HPDE6-E6E7 (cell line): ENCODE measurements around the gene SPRY4.
"Not testable (repeated sequence)": the region's sequence is repeated elsewhere in the genome, so short reads cannot be mapped to it uniquely, and the experiment has no call there.

Source experiments
- DNase-seq: peaks from one replicate; pipeline ENCODE4 v3.0.0; 2011; ENCODE audit warnings: missing footprints; ENCODE audit errors: extremely low spot score

The SPRY4 gene

DNA sequence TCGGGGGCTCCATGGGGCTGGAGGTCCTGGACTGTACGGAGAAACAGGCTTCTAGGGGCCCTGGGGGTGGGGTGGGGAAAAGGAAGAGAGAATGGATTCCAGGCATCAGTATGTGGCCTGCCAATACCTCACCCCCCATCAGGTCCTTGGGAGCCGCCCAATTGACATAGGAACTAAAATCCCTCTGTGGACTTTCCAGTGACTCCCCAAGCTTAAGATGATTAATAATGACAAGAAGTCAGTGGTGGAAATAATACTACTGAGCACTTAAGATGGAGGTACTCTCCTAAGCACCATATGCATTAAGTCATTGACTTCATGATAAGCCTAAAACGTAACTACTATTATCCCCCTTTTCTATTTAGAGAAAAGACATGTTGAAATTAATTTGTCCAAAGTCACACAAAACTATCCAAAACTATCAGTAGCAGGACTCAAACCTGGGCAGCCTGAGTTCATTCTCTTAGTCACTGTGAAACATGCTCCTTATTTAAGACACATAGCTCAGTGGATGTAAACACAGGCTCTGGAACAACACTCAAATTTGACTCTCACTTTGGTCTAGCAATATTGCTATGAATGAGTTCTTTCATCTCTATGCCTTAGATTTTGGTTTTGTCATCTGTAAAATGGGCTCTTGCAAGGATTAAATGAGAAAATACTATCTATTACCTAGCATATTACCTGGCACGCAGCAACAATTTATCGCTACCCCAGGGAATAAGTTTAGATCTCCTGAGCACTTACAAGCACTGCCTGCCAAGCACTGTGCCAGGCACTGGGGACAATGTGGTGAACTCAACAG, 9.5 kb downstream of the SPRY4 start:
- no peak for DNase-seq

DNA sequence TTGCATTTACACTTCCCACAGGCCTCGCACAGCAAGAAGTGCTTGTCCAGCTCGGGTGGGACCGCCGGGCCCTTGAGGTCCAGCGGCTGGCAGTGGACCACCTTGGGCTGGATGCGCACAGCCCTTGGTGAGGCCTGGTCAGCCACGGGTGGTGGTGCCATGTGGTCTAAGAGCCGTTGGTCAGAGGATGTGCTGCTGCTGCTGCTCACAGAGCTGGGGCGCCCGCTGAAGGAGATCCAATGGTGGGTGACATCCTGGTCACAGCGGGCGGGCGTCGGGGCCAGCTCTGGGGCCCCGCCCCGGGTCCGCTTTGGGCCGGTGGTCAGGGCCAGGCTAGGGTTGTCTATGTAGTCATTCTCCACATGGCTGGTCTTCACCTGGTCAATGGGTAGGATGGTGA, 10.2 kb downstream of the SPRY4 start:
- no peak for DNase-seq

DNA sequence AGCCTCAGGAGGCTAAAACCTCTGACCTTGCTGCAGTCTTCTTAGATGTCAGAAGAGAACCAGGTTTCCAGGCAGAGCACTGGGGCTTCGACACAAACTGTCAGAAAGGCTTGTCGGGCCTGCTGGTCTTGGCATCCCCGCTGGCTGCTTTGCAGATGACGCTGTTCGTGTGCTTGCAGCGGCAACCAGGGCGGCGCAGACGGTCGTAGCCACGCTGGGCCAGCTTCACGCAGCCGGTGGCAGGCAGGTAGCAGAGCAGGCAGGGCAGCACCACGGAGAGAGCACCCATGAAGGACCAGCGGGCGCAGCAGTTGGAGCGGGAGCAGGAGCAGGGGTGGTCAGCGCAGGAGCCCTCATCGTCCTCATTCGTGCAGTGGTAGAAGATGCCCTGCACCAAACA, 10.7 kb downstream of the SPRY4 start:
- no peak for DNase-seq

DNA sequence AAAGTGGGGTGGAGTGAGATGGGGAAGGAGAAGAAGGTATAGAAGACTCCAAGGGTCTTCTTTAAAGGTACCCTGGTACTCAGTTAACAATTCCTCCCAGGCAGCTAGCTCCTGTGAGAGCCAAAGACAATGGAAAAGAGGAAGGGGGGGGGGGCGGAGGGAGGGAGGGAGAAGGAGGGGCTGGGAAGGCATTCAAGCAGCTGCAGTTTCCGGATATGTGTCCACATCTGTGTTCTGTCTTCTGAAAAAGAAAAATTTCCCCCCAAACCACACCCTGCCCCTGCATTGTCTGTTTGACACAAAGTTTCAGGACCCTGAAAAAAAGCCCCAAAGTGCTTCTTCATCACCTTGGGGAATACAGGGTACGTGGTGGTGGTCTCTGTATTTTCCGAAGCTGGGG, 11.1 kb downstream of the SPRY4 start:
- DNase-seq, result no peak

DNA sequence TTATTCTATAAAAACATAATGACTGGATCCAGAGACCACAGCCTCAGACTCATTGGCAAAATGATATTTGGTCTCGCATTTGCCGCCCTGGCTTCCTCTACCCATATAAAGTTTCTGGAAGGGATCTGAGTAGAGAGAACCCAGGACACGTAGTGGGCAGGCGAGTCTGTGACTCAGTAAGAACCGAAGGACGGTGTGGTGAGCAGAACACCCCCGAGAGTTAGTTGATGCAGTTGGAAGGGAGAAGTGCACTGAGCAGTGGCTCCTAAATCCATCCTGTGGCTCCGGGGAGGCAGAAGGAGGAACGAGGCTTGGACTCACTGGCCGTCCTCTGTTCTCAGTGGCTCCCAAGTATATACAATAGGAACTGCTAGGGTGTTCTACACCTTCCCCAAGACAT, 11.5 kb downstream of the SPRY4 start:
- DNase-seq, result no peak

DNA sequence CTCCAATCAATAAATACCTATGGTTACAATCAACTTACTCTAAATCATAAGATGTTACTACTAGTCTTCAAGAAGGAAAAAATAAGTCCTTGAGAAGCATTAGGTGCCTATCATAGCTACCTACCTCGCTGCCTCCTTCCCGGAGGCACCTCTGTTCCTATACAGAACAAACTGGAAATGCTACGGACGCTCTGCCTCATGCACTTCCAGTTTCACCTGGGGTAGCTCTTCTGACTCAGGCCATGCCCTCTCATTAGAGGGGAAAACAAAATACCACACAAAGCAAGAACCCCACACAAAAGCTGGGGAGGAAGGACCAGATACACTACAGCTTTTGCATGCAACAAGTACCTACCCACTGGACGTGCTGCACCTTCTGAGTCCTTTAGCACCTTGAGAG, 12.4 kb downstream of the SPRY4 start:
- DNase-seq, result no peak

DNA sequence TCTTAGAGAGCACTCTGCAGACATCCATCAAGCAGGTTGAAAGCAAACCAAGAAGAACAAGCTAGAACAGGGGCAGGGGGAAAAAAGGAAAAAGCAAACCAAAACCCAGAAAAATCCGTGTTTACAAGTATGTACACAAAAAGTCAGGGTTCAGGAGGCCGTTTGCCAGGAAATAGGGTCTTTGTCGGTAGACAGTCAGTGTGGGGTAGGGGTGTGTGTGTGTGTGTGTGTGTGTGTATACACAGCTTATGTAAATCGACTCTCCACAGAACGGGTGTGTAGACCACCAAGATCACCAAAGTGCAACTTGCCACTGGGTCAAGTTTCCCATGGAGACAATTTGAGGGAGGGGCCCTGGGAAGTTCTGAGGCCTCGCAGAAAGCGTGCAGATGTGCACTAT, 13.1 kb downstream of the SPRY4 start:
- no peak for DNase-seq

DNA sequence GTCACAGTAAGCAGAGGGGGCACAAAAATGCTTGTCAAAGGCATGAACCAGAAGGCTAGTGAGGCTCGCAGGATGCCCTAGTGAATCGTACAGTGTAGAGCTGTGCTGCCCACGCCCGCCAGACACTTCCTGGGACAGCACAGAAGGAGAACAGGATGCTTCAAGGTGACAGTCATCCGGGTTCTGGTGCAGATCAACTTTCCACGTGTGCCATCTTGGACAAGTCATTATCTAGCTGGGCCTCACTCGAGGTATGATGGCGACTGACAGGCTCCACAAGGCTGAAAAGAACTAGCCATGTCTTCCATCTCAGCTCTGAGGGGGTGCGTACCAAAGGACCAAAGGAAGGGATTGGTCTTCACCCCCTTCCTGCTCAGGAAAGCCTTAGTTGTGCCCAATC, 14.0 kb downstream of the SPRY4 start:
- DNase-seq, result no peak

DNA sequence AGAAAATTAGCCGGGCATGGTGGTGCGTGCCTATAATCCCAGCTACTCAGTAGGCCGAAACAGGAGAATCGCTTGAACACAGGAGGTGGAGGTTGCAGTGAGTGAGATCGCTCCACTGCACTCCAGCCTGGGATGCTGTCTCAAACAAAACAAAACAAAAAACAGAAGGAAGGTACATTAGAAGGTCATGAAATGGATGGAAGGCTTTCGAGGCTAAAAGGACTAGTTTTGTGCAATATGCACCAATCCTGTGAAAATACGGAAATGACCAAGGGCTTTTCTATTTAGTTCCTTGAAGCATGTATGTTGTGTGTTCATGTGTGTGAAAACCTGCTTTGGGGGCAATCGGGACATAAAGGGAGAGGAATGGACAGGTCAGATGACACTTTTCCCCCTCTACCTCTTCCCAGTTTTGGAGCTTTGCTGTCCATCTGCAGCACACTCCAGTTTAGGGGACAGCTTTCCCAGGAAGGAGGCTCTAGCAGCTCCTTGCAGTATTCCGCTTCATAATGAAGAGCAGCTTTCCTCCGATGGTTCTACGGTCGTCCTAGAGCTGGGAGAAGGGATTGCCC, 15.0 kb downstream of the SPRY4 start:
- no peak for DNase-seq

DNA sequence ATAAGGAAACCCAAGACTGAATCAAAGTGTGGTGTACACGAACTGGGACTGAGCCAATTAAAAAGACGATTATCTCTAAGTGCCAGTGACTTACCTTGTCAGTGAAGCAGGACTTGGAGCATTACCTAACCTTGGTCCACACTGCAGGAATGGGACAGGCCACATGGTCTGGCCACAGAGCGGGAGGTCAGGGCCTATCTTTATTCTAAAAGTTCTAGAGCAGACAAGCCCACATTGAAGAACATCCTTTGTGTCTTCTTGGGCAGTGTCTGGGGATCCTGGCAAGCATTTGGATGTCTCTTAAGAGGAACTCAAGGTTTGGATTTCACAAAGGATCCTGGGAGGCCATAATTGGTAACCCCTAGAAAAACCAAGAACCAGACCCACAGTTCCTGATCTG, 16.5 kb downstream of the SPRY4 start:
- DNase-seq, result no peak

DNA sequence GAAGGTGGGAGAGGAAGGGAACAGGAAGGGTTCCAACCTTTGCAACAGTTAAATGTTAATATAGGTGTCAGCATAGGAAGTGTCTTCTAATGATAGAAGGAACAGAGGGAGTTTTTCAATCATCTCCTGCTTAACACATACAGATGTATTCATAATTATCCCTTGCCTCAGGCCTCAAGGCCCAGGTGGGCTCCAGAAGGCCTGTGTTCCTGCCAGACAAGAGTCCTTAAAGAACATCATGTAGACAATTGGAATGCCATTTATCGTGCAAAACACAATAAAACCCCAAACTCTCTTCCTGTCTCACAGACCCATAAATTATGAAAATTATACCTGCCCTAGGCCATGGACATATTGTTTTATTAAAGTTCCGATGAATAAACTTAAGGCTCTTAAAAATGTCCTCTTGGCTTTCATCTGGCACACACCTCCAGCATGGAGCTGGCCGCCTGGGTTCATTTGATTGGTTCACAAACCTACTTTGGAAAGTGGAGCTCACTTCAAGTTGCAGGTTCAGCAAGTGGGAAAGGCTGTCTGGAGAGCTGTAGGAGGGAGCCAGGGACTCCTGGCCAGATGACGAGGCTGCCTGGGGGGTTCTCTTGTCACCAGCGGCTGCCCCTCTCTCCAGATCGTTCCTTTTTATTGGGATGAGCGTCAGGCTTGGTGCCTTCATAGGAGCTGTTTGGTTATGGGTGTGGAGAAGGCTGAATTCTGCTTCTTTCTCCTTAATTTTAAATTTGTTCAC, 17.5 kb downstream of the SPRY4 start:
- no peak for DNase-seq

DNA sequence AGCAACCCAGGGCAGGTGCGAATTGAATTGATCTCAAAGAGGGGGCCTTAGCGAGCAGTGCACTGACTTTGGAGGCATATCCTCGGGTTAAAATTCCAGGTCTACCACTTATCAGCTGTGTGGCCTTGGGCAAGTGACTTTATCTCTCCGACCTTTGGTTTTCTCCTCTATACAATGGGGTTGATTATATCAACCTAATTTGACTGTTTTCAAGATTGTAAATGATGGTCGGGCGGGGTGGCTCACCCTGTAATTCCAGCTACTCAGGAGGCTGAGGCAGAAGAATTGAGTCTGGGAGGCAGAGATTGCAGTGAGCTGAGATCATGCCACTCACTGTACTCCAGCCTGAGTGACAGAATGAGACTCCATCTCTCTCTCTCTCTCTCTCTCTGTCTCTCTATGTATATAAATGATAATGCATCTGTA, 18.7 kb downstream of the SPRY4 start:
- no peak for DNase-seq

DNA sequence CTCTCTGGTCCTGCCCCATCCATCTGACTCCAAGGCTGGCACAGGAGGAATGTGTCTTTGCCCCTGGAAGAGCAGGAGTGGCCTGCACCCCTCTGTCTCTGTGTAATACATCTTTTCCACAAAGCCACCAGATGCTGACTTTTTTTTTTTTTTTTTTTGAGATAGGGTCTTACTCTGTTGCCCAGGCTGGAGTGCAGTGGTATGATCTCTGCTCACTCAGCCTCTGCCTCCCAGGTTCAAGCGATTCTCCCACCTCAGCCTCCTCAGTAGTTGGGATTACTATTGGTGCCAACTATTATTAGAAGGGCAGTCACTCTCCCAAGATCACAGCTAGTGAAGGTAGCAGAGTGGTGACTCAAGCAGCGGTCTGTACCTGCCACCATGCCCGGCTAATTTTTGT, 19.6 kb downstream of the SPRY4 start:
- DNase-seq, result no peak

DNA sequence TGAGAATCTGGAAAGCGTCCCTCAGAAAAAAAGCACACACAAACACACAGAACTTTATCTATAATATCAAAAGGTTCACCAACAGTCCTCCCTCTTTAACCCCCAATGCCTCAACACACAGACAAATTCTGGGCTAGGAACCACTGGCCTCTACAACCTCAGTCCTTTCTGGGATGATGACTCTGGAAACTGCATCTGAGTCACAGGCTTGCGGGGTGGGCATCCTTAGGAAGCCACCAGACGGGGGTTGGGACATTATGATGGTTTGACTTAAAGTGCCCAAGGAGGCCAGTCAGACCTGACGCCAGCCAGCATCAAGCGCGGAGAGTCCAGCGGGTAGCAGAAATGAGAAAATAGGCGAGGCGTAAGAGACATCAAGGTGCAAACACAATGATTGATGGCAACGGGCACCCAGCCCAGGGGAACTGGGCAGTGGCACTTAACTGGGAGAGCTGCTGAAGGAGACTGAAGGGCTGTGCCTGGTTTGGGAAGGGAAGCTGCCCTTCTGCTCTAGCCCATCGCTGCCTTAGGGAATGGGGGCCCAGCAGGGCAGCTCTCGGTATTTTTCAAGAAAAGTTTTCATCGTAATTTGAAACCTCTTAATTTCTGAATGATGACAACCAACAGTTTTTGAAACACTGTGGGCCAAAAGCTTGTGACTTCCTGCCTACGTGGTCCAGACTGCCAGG, 20.7 kb downstream of the SPRY4 start:
- no peak for DNase-seq

DNA sequence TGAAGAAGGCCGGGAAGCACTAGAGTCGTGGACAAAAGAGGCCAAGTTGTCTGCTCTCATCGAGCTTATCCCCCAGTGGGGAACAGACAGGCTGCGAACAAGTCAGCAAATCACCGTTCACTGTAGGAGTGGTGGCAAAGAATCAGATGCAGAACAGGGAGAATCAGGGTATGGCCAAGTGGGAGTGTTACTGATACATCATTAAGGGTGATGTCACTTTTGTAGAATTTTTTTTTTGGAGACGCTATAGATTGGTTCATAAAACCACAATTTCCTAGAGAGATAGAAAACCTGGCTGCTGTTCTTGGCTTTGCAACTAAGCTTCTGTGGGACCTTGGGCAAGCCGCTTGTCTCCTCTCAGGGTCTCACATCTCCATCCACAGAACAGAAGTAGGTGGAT, 21.3 kb downstream of the SPRY4 start:
- DNase-seq, result no peak

DNA sequence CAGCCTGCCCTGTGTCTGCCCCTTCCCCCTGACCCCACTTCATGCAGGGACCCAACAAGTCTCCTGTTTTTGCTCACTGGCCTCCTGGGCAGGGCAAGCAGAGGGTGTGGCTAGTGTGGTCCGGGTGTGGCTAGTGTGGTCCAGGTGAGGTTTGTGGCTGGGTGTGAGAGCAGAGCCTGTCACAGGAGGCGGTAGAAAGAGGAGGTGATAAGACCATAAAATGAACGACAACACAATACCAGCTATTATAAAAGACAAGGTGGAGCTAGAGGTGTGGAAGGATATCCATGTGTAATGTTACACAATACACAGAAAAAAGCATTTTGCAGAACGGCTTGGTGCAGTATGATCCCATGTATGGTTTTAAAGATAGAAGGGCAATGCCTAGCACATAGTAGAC, 23.3 kb downstream of the SPRY4 start:
- DNase-seq, result no peak

DNA sequence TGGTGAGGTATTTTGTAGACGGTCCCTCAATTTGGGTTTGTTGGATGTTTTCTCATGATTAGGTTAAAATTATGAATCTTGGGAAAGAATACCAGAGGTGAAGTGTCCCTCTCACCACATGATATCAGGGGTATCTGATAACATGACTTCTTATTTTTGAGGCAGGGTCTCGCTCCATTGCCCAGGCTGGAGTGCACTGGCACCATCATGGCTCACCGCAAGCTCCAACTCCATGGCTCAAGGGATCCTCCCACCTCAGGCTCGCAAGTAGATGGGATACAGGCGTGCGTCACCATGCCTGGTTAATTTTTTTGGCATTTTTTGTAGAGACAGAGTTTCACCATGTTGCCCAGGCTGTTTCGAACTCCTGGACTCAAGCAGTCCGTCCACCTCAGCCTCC, 24.1 kb downstream of the SPRY4 start:
- no peak for DNase-seq

DNA sequence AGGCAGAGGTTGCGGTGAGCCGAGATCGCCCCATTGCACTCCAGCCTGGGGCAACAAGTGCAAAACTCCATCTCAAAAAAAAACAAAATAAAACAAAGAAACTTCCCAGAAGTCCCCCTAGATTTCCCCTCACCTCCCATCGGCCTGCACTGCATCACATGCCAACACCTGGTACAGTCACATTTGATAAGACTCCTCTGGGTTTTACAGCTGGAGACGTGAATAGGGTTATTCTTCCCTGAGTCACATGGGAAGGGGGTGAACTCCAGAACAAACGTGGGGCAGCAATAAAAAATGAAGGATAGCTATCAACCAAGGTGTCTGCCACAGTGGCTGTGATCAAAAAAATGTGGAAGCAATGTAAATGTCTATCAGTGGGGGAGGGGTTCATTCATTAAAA, 26.0 kb downstream of the SPRY4 start:
- no peak for DNase-seq

DNA sequence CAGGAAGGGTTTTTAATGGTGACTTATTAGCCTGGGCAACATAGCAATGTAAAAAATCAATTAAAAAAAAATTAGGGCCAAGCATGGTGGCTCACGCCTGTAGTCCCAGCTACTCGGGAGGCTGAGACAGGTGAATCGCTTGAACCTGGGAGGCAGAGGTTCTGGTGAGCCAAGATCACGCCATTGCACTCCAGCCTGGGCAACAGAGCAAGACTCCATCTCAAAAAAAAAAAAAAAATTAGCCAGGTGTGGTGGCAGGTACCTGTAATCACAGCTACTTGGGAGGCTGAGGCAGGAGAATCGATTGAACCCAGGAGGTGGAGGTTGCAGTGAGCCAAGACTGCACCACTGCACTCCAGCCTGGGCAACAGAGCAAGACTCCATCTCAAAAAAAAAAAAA, 27.0 kb downstream of the SPRY4 start:
- DNase-seq, result not testable (repeated sequence)

DNA sequence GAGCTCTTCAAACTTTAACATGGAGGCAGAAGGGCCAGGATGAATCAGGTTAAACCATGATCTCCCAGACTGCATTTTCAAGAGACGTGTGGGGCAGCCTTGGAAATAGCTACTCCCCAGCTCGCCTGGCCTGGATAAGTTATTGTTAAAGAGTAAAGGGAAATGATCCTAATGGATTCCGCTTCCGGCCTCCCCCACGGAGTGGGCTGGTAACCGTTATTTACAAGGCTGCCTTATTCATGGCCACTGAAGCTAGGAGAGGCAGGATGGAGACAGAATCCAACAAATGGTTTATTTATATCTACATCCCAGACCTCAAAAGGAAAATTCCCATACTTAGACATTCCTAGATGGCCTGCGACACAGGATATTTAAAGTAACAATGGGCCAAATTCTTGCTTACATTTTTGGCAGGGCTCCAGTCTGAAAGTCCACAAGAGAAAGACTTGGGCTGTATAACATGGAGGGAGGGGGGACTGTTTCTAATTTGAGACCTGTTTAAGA, 27.9 kb downstream of the SPRY4 start:
- no peak for DNase-seq

DNA sequence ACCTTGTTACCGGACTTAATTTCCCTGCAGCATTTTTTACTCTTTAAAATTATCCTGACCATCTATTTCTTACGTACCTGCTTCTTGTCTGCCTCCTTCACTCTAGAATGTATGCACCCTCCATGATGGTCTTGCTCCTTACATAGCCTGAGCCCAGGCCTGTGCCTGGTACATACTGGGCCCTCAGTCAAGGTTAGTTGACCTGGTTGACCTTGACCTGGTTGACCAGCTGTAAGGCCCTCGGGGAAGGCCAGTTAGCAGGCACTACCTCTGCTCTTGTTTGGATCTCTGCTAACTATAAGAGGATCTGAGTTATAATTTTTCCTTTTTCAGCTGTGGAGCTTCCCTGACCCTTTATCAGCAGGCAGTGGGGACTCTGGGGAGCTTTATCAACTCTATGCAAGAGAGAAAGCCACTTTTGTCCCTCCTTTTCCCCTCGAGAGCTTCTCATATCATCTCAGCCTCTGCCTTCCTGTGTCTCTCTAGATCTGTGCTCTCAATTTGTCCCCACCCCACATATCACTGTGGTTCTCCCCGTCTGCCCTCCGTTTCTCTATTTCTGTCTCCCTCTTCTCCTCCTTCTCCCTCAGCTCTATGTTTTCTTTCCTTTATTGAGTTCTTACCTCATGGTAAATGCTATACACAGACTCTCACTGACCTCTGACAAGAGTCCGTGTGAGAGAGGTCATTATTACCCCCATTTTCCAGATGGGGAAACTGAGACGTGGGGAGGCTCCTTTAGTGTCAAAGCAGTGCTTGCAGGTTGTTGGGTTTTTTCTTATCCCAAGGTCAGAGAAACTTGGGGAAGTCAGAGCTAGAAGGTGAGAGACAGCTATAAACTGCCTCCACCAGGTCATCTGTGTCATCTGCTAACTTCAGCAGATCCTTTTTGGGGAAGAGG, 28.6 kb downstream of the SPRY4 start:
- DNase-seq, result no peak
